IMR-90 (cell line): Measurements from ENCODE around the gene CELA1. TPM values are rescaled to one million over a fixed set of nuclear protein-coding genes. Genes with fewer than 3 reads are reported as not detected.

Source experiments
- ATAC-seq: fragments of 200-7000 bp; cut with Tn5 transposase; 2 replicates; pipeline ENCODE4 v1.9.1; 2020; ENCODE audit warnings: low read depth, mild to moderate bottlenecking, moderate library complexity
- BruUV-seq: library from RNA; stranded (reverse); fragments of 400-500 nt; replicated peaks from 2 replicates; lab custom pipeline; 2021; lab: Mats Ljungman, UMichigan
- CTCF ChIA-PET: fragments of 300-600 bp; formaldehyde crosslinking; extraction: SDS; loops from one replicate; lab custom pipeline; 2021; ENCODE audit warnings: antibody characterized with exemption; lab: Yijun Ruan, JAX
- POLR2A ChIA-PET: fragments of 300-600 bp; sonication (Branson Sonifier 250); formaldehyde crosslinking; loops from one replicate; lab custom pipeline; 2022; ENCODE audit warnings: antibody characterized with exemption; ENCODE audit not compliant: unreplicated experiment; lab: Charles Lee
- DNase-seq: peaks from one replicate; pipeline ENCODE4 v3.0.0; 2013
- H2AFZ ChIP-seq: replicated peaks from 2 replicates; pipeline ENCODE3; 2013; ENCODE audit warnings: low read length, mild to moderate bottlenecking; ENCODE audit not compliant: poor library complexity
- H2AK5ac ChIP-seq: 2 replicates; pipeline ENCODE4 v1.6.1; 2013; ENCODE audit warnings: low read depth, low read length, inconsistent platforms
- H2AK9ac ChIP-seq: replicated peaks from 2 replicates; pipeline ENCODE3; 2013; ENCODE audit warnings: mild to moderate bottlenecking, low read depth, low read length, moderate library complexity; ENCODE audit not compliant: poor library complexity
- H2BK120ac ChIP-seq: 2 replicates; pipeline ENCODE4 v1.6.1; 2013; ENCODE audit warnings: low read depth, low read length, inconsistent platforms
- H2BK15ac ChIP-seq: 3 replicates; pipeline ENCODE4 v1.6.1; 2013; ENCODE audit warnings: low read depth, low read length, inconsistent platforms
- H2BK20ac ChIP-seq: 2 replicates; pipeline ENCODE4 v1.6.1; 2013; ENCODE audit warnings: low read depth, mild to moderate bottlenecking, inconsistent platforms, low read length, moderate library complexity
- H2BK5ac ChIP-seq: 2 replicates; pipeline ENCODE4 v1.6.1; 2013; ENCODE audit warnings: mild to moderate bottlenecking, low read depth, low read length, inconsistent platforms; ENCODE audit not compliant: poor library complexity, severe bottlenecking
- H3K14ac ChIP-seq: replicated peaks from 2 replicates; pipeline ENCODE4 v1.6.1; 2013; ENCODE audit warnings: low read depth, low read length, inconsistent platforms
- H3K18ac ChIP-seq: 2 replicates; pipeline ENCODE4 v1.6.1; 2013; ENCODE audit warnings: low read depth, low read length, control low read depth
- H3K23ac ChIP-seq: 2 replicates; pipeline ENCODE4 v1.6.1; 2013; ENCODE audit warnings: low read depth, low read length, inconsistent platforms
- H3K27ac ChIP-seq: 2 replicates; pipeline ENCODE4 v1.5.1; 2013; ENCODE audit warnings: mild to moderate bottlenecking, control low read depth, low read length; ENCODE audit not compliant: insufficient read depth
- H3K27me3 ChIP-seq: 2 replicates; pipeline ENCODE4 v1.6.1; 2013; ENCODE audit warnings: low read length; ENCODE audit not compliant: control insufficient read depth, insufficient read depth
- H3K36me3 ChIP-seq: 2 replicates; pipeline ENCODE4 v1.6.1; 2013; ENCODE audit warnings: low read length, mixed read lengths; ENCODE audit not compliant: control insufficient read depth, insufficient read depth
- H3K4ac ChIP-seq: 2 replicates; pipeline ENCODE4 v1.6.1; 2013; ENCODE audit warnings: low read depth, low read length, inconsistent platforms
- H3K4me1 ChIP-seq: 2 replicates; pipeline ENCODE4 v1.6.1; 2013; ENCODE audit warnings: low read length, mixed read lengths; ENCODE audit not compliant: control insufficient read depth, insufficient read depth
- H3K4me2 ChIP-seq: 2 replicates; pipeline ENCODE4 v1.6.1; 2013; ENCODE audit warnings: low read depth, mild to moderate bottlenecking, control low read depth, low read length, moderate library complexity
- H3K4me3 ChIP-seq: 2 replicates; pipeline ENCODE4 v1.5.1; 2013; ENCODE audit warnings: low read depth, mild to moderate bottlenecking, control low read depth, low read length, moderate library complexity; ENCODE audit not compliant: insufficient read depth
- H3K56ac ChIP-seq: 2 replicates; pipeline ENCODE4 v1.6.1; 2013; ENCODE audit warnings: low read length, inconsistent platforms; ENCODE audit not compliant: insufficient read depth; ENCODE audit errors: extremely low read depth
- H3K79me1 ChIP-seq, 2 experiments: 2 replicates each; pipeline ENCODE4 v1.6.1; 2013; ENCODE audit warnings: low read length in 2 of 2, inconsistent platforms in 1 of 2, low read depth in 1 of 2
- H3K9ac ChIP-seq: 2 replicates; pipeline ENCODE4 v1.6.1; 2013; ENCODE audit warnings: low read depth, low read length, control low read depth
- H3K9me1 ChIP-seq: 2 replicates; pipeline ENCODE4 v1.6.1; 2013; ENCODE audit warnings: low read length, inconsistent platforms; ENCODE audit not compliant: insufficient read depth
- H3K9me3 ChIP-seq: 2 replicates; pipeline ENCODE4 v1.6.1; 2013; ENCODE audit warnings: low read length; ENCODE audit not compliant: control insufficient read depth, insufficient read depth
- H4K20me1 ChIP-seq: 2 replicates; pipeline ENCODE4 v1.6.1; 2013; ENCODE audit warnings: low read length, inconsistent platforms; ENCODE audit not compliant: insufficient read depth
- H4K5ac ChIP-seq: 2 replicates; pipeline ENCODE4 v1.6.1; 2013; ENCODE audit warnings: mild to moderate bottlenecking, low read depth, low read length, control low read depth
- H4K8ac ChIP-seq, 2 experiments: 2 replicates each; pipeline ENCODE4 v1.6.1; 2013; ENCODE audit warnings: low read depth in 2 of 2, low read length in 2 of 2, control low read depth in 1 of 2, inconsistent platforms in 1 of 2
- H4K91ac ChIP-seq: 2 replicates; pipeline ENCODE4 v1.6.1; 2013; ENCODE audit warnings: low read depth, low read length, inconsistent platforms; ENCODE audit not compliant: insufficient read depth
- BHLHE40 ChIP-seq: fragments of 150-350 bp; IDR thresholded peaks from 2 replicates; pipeline ENCODE4 v1.6.1; 2016; ENCODE audit warnings: mild to moderate bottlenecking, low read depth, low read length
- CEBPB ChIP-seq: IDR thresholded peaks from 2 replicates; pipeline ENCODE4 v1.6.1; 2012; ENCODE audit warnings: low read depth, low read length, improper control_type of control experiment
- CHD1 ChIP-seq: IDR thresholded peaks from 2 replicates; pipeline ENCODE4 v1.6.1; 2012; ENCODE audit warnings: low read depth, low read length, improper control_type of control experiment
- FOS ChIP-seq: fragments of 150-350 bp; IDR thresholded peaks from 2 replicates; pipeline ENCODE4 v1.6.1; 2016; ENCODE audit warnings: low read depth, low read length
- MAFK ChIP-seq: IDR thresholded peaks from 2 replicates; pipeline ENCODE4 v1.6.1; 2012; ENCODE audit warnings: low read depth, low read length, improper control_type of control experiment
- MAZ ChIP-seq: IDR thresholded peaks from 2 replicates; pipeline ENCODE4 v1.6.1; 2012; ENCODE audit warnings: low read depth, mild to moderate bottlenecking, low read length, improper control_type of control experiment, moderate library complexity, borderline replicate concordance
- MXI1 ChIP-seq: IDR thresholded peaks from 2 replicates; pipeline ENCODE4 v1.6.1; 2012; ENCODE audit warnings: low read depth, mild to moderate bottlenecking, low read length, moderate library complexity, borderline replicate concordance
- NFE2L2 ChIP-seq: fragments of 150-350 bp; IDR thresholded peaks from 2 replicates; pipeline ENCODE4 v1.6.1; 2016; ENCODE audit warnings: low read depth, mild to moderate bottlenecking, low read length
- POLR2A ChIP-seq: IDR thresholded peaks from 2 replicates; pipeline ENCODE4 v1.6.1; 2012; ENCODE audit warnings: mild to moderate bottlenecking, low read depth, low read length
- RAD21 ChIP-seq: IDR thresholded peaks from 2 replicates; pipeline ENCODE4 v1.6.1; 2012; ENCODE audit warnings: low read length, improper control_type of control experiment
- RCOR1 ChIP-seq: IDR thresholded peaks from 2 replicates; pipeline ENCODE4 v1.6.1; 2012; ENCODE audit warnings: mild to moderate bottlenecking, low read length, improper control_type of control experiment; ENCODE audit not compliant: insufficient replicate concordance
- RFX5 ChIP-seq: IDR thresholded peaks from 2 replicates; pipeline ENCODE4 v1.8.0; 2012; ENCODE audit warnings: low read depth, mild to moderate bottlenecking, low read length, moderate library complexity
- SMC3 ChIP-seq: fragments of 150-350 bp; IDR thresholded peaks from 2 replicates; pipeline ENCODE4 v1.6.1; 2016; ENCODE audit warnings: low read depth, mild to moderate bottlenecking, antibody characterized with exemption, low read length, moderate library complexity
- WGBS, 2 experiments: methylation state at CpG; one replicate each; pipeline versions ENCODE4 v1.1.5 to v1.1.7; 2013; ENCODE audit warnings: missing lambda C conversion rate in 2 of 2; ENCODE audit not compliant: insufficient read length in 1 of 2; ENCODE audit errors: extremely low coverage in 2 of 2; 5-methylcytosine and 5-hydroxymethylcytosine counted together
- dilution Hi-C: fragments of 300-500 bp; cut with HindIII; formaldehyde crosslinking; loops from one replicate; pipeline ENCODE4 v1.14.3; 2018; ENCODE audit warnings: low sequenced_read_pairs; ENCODE audit not compliant: unreplicated experiment
- in situ Hi-C: fragments of 300-500 bp; cut with MboI; formaldehyde crosslinking; loops from 3 replicates; pipeline ENCODE4 v1.14.3; 2019; ENCODE audit warnings: low sequenced_read_pairs, inconsistent platforms, mixed read lengths
- intact Hi-C: fragments of 100-400 bp; cut with micrococcal nuclease; formaldehyde crosslinking; loops from 2 replicates; pipeline ENCODE4 v1.10.0; 2022
- polyA plus RNA-seq, 3 experiments: library from polyadenylated mRNA; depleted of rRNA; stranded (reverse); fragments of >200 nt; gene quantifications; 2 replicates each; pipeline ENCODE4 v1.2.3, GENCODE V29; 2012; ENCODE audit warnings: low replicate concordance in 1 of 3
- total RNA-seq: library from RNA; depleted of rRNA; stranded (reverse); fragments of >200 nt; gene quantifications from 2 replicates; pipeline ENCODE4 v1.2.3, GENCODE V29; 2012
- TF ChIP-seq, protein P1 (sequence below): fragments of 150-350 bp; IDR thresholded peaks from 2 replicates; pipeline ENCODE4 v1.6.1; 2017; ENCODE audit warnings: mild to moderate bottlenecking, antibody characterized with exemption, low read length, low read depth
- TF ChIP-seq, protein P2 (sequence below): conservative IDR thresholded peaks from 2 replicates; pipeline ENCODE4 v1.5.1; 2012; ENCODE audit warnings: mild to moderate bottlenecking, low read depth, low read length, improper control_type of control experiment
- TF ChIP-seq, protein P3 (sequence below): fragments of 150-350 bp; IDR thresholded peaks from 2 replicates; pipeline ENCODE4 v1.6.1; 2016; ENCODE audit warnings: low read depth, mild to moderate bottlenecking, low read length, moderate library complexity, borderline replicate concordance

The CELA1 gene
- total and polyA plus RNA-seq, 2 of the 4 experiments (the other 2 are of a cell fraction) = not detected

DNA sequence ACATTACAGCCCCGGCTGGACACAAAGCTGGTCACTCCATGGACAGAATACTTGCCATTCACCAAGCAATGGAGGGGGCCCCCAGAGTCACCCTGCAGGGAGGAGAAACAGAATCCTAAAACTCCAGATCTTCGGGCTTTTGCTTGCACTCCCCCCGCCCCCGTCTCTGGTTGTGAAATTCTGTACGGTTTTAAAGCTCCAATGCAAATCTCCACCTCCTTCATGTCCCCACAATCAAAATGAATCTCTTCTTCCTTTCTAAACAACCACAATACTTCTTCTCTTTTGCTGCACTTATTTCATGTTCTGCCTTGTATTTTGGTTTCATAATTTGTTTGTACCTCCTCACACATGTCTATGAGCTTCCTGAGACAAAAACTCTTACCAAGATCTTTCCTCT lies 16.7 kb downstream of the CELA1 start:
- Histone ChIP-seq H4K5ac (no peak overlapping the region), H2BK20ac (no peak overlapping the region), H3K4me2 (no peak overlapping the region), H3K79me1 (no peaks in the 10 kb centered on the region), H2AK9ac (no peak overlapping the region), H3K4ac (no peak overlapping the region), H3K18ac (no peak overlapping the region), H3K9me1 (peaks cover 11% of the 10 kb centered on the region; the same call in 1 of the 2 replicates), H2AFZ (peak overlapping the region; percentile 69), H3K9me3 (no peaks in the 10 kb centered on the region), H3K36me3 (no peaks in the 10 kb centered on the region), H4K8ac (no peak overlapping the region), H2BK120ac (no peak overlapping the region), H3K4me1 (peaks cover 6% of the 10 kb centered on the region; the same call in 1 of the 2 replicates), H2BK15ac (no peak overlapping the region), H4K20me1 (no peaks in the 10 kb centered on the region), H3K14ac (no peak overlapping the region), H3K56ac (no peak overlapping the region), H3K4me3 (no peak overlapping the region), H3K27ac (no peak overlapping the region), H2BK5ac (no peak overlapping the region), H2AK5ac (no peak overlapping the region), H4K91ac (no peak overlapping the region), H3K23ac (no peak overlapping the region), H3K27me3 (no peaks in the 10 kb centered on the region), H3K9ac (no peak overlapping the region)
- TF ChIP-seq RFX5 (no peak), CHD1 (no peak), NFE2L2 (no peak), RAD21 (no peak), MAZ (no peak), RCOR1 (no peak), BHLHE40 (no peak), POLR2A (no peak), MAFK (no peak), SMC3 (no peak), FOS (no peak), CEBPB (no peak), MXI1 (no peak)
- TF ChIP-seq, protein P1, sequence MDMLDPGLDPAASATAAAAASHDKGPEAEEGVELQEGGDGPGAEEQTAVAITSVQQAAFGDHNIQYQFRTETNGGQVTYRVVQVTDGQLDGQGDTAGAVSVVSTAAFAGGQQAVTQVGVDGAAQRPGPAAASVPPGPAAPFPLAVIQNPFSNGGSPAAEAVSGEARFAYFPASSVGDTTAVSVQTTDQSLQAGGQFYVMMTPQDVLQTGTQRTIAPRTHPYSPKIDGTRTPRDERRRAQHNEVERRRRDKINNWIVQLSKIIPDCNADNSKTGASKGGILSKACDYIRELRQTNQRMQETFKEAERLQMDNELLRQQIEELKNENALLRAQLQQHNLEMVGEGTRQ = no peak
- TF ChIP-seq, protein P2, sequence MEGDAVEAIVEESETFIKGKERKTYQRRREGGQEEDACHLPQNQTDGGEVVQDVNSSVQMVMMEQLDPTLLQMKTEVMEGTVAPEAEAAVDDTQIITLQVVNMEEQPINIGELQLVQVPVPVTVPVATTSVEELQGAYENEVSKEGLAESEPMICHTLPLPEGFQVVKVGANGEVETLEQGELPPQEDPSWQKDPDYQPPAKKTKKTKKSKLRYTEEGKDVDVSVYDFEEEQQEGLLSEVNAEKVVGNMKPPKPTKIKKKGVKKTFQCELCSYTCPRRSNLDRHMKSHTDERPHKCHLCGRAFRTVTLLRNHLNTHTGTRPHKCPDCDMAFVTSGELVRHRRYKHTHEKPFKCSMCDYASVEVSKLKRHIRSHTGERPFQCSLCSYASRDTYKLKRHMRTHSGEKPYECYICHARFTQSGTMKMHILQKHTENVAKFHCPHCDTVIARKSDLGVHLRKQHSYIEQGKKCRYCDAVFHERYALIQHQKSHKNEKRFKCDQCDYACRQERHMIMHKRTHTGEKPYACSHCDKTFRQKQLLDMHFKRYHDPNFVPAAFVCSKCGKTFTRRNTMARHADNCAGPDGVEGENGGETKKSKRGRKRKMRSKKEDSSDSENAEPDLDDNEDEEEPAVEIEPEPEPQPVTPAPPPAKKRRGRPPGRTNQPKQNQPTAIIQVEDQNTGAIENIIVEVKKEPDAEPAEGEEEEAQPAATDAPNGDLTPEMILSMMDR = no peak
- TF ChIP-seq, protein P3, sequence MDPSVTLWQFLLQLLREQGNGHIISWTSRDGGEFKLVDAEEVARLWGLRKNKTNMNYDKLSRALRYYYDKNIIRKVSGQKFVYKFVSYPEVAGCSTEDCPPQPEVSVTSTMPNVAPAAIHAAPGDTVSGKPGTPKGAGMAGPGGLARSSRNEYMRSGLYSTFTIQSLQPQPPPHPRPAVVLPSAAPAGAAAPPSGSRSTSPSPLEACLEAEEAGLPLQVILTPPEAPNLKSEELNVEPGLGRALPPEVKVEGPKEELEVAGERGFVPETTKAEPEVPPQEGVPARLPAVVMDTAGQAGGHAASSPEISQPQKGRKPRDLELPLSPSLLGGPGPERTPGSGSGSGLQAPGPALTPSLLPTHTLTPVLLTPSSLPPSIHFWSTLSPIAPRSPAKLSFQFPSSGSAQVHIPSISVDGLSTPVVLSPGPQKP = no peak
- intact Hi-C loops = no loop called here
- 60% methylated on average over 1 of the region's 5 CpGs; no CpG with 5 or more reads in 1 of the 2 experiments for WGBS, 2 experiments
- dilution Hi-C loops = no loop called here
- in situ Hi-C loops = no loop called here
- BruUV-seq = no TSS peak
- ATAC-seq = no peak
- DNase-seq = no peak
- ChIA-PET POLR2A (no interaction called here), CTCF (interaction anchor here (0.8 kb wide), 1 partner anchor 23 kb away, joined by 3 read pairs; no protein-coding TSS in a partner anchor)
